GM19043 (cell line): ENCODE data around the gene ROCK1.

Experiments used
- ATAC-seq: cut with Tn5 transposase; IDR thresholded peaks from one replicate; pipeline ENCODE4 v1.9.1; 2021; ENCODE audit warnings: low read depth; ENCODE audit not compliant: unreplicated experiment

Gene ROCK1

GRCh38 chr18:21109936-21110712 is 1.5 kb downstream of the ROCK1 start:
- ATAC-seq, result no peak

GRCh38 chr18:21105936-21106335 is 5.7 kb downstream of the ROCK1 start:
- no peak for ATAC-seq

DNA sequence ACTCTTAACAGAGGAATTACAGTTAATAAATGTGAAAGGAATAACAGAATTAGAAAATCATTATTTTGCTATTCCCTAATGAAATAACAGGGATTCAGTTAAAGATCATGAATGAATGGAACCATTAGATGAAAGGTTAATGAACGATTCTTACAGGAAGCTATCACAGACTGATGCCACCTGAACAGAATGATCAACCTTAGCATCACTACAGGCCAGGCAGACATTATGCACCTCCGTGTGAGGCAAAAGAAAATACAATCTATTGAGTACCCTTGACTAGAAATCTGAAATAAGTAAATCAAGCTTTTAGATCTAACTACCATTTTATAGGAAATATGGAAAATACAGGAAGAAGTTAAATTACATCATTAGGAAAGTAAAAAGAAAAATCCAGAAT is 10.4 kb downstream of the ROCK1 start:
- ATAC-seq, result no peak

DNA sequence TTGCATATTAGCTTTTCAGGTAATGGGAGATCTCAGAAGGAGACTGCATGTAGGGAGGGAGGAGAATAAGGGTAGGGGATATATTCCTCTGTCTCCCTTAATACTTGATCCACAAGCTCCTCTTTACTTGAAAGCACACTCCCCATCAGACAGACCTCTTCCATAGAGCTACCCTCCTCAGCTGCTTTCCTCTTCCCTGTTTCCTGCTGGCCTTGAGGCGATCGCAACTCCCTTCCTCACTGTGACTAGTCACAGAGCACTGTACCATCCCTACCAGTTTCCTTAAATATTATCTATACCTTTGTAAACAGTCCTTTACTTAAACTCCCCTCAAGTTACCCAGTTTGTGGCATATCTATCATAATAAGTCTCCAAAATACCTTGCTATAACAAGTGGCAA is 10.9 kb downstream of the ROCK1 start:
- ATAC-seq, result no peak

- no peak for ATAC-seq
These were observed 11.5 kb downstream of the ROCK1 start for GRCh38 chr18:21100146-21100545.

DNA sequence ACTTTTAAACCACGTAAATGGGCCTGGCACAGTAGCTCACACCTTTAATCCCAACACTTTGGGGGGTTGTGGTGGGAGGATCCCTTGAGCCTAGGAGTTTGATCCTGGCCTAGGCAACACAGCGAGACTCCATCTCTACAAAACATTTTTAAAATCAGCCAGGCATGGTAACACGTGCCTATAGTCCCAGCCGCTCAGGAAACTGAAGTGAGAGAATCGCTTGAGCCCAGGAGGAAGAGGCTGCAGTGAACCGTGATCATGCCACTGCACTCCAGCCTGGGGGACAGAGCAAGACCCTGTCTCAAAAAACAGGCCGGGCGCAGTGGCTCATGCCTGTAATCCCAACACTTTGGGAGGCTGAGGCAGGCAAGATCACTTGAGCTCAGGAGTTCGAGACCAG is 12.2 kb downstream of the ROCK1 start:
- ATAC-seq, result peak; percentile 79

- ATAC-seq, result no peak
These were observed 14.9 kb downstream of the ROCK1 start for GRCh38 chr18:21096760-21097159.

- ATAC-seq, result no peak
These were observed 18.5 kb downstream of the ROCK1 start for GRCh38 chr18:21093133-21093532.

GRCh38 chr18:21090680-21091079 is 20.9 kb downstream of the ROCK1 start:
- ATAC-seq, result no peak

DNA sequence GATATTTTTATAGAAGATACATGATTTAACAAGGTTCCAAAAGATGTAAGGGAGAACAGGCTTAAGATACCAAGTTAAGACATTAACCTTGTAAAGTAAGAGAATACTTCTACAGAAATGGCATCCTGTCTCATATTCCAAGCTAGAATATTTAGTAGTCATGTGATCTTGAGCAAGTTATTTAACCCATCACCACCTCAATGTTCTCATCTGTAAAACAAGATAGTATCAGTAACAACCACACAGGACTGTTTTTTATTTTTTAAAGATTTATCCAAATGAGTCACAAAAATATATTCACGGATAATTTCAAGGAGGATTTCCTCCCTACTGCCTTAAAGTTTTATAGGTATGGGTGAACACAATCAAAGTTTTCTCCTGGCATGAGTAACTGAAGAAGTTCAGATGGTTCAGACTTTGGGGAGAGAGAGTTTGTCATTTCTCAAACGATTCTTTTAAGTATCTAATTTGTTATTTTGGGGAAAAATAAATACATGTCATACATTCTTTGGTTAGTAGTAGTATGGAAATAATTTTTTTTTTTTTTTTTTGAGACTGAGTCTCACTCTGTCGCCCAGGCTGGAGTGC is 25.9 kb downstream of the ROCK1 start:
- no peak for ATAC-seq

DNA sequence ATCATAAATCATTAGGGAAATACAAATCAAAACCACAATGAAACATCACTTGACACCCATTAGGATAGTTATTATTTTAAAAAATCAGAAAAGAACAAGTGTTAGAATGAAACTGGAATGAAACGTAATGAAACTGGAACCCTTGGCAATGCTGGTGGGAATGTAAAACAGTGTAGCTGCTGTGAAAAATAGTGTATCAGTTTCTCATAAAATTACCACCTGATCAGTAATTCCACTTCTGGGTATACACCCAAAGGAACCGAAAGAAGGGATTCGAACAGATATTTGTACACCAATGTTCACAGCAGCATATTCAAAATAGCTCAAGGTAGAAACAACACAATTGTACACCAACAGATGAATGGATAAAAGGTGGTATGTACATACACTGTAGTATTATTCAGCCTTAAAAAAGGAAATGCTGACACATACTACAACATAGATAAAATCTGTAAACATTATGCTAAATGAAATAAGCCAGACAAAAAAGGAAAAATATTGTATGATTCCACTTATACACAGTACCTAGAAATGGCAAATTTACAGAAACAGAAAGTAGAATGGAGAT is 27.0 kb downstream of the ROCK1 start:
- ATAC-seq, result no peak

GRCh38 chr18:21083017-21083416 is 28.6 kb downstream of the ROCK1 start:
- ATAC-seq, result no peak

DNA sequence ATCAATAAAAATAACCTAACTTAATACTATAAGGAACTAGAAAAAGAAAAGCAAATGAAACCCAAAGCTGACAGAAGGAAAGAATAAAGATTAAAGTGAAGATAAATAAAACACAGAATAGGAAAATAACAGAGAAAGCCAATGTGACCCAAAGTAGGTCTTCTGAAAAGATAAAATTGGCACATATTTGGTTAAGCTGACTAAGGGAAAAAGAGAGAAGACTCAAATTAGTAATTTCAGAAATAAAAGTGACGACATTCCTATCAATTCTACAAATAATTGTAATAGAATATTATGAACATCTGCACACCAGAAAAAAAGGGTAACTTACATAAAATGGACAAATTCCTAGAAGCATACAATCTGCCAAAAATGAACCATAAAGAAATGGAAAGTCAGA is 30.2 kb downstream of the ROCK1 start:
- ATAC-seq, result no peak

DNA sequence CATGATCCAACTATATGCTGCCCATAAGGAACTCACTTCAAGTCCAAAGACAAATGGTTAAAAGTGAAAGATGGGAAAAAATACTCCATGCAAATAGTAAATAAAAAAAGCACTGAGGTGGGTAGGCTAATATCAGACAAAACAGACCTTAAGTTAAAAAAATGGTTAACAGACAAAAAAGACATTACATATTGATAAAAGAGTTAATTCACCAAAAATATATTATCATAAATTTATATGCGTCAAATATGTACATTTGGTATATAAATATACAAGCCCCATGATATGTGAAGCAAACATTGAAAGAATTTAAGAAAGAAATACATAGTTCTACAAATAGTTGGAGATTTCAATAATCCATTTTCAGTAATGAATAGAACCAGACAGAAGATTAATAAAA is 31.0 kb downstream of the ROCK1 start:
- ATAC-seq, result no peak

DNA sequence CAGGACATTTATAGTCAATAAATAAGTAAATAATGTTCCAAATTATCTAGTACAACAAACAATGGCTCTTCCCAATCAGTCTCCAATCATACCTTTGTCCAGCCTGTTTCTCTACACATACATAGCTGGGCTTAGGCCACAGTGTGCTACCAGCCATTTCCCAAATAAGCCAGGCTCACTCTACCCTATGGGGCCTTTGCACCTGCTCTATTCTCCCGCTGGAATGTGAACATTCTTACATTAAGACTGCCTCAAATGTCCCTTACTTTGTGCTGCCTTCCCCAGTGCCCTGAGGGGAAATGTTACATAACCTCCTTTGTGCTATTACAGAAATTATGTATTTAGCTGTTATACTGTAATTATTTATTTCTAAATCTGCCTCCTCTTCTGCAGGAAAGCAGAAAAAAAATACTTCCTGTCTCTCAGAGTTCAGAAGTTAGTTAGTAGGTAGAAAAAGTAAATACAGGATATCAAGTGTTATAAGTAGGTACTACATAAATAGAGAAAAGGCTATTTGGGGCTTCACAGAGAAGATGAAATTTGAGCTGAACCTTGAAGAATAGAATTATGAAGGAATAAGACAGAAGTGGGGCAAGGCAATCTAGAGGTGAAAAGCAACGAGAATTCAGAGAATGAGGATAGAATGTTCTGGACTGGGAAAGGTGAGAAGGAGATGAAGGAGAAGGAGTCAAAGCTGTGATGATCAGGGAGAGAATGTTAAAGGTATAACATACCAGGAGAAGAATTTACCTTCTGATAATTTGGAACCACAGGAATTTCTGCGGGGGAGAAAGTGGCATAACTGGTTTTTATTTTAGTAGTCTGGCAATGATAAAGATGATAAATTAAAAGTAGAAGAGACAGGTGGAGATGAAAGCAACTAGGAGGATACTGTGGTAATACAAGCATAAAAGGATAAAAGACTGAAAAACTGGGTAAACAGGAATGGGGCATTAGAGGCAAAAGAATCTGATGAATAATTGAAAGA is 37.0 kb downstream of the ROCK1 start:
- no peak for ATAC-seq

- ATAC-seq, result no peak
These were observed 38.4 kb downstream of the ROCK1 start for GRCh38 chr18:21073180-21073579.

GRCh38 chr18:21071071-21071470 is 40.5 kb downstream of the ROCK1 start:
- no peak for ATAC-seq

- no peak for ATAC-seq
These were observed 42.1 kb downstream of the ROCK1 start for GRCh38 chr18:21069468-21069867.

- ATAC-seq, result no peak
These were observed 47.3 kb downstream of the ROCK1 start for GRCh38 chr18:21064347-21064746.

GRCh38 chr18:21063011-21063410 is 48.6 kb downstream of the ROCK1 start:
- no peak for ATAC-seq

DNA sequence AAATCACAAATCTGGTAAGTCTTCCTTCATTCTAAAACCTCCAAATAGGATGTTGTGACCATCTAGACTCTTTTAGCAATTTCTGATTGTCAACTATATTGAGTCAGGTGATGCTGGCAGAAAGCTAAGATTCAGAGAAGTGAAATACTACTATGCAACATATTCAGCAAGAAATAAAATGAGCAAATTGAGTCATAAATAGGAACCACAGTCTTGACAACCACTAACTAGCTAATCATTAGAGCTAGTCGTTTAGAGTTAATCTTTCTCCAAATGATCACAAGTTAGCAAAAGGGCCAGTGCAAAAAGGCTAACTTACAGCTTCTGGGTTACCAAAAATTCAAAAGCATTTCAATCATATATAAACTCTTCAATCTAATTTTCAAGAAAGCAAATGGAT is 54.5 kb downstream of the ROCK1 start:
- no peak for ATAC-seq
